OCI-LY1 (cell line): ENCODE results near the gene FBXO11.

Experiments
- CTCF ChIP-seq: fragments of 200-600 bp; sonication (generic), shearing (Covaris generic); IDR thresholded peaks from 2 replicates; pipeline ENCODE4 v1.5.1; 2017; ENCODE audit warnings: mild to moderate bottlenecking, antibody characterized with exemption, low read length, moderate library complexity, mixed read lengths
- EZH2 ChIP-seq: fragments of 200-600 bp; sonication (generic), shearing (Covaris generic); IDR thresholded peaks from 2 replicates; pipeline ENCODE4 v1.8.0; 2017; ENCODE audit warnings: borderline replicate concordance, mixed run types, mild to moderate bottlenecking, antibody characterized with exemption, low read length, moderate library complexity, mixed read lengths

- TF ChIP-seq CTCF: no peak
- TF ChIP-seq EZH2: no peak
Observed at GRCh38 chr2:47867205-47867604, 39.1 kb downstream of the FBXO11 start.
